AG04449 (cell line): ENCODE results near the gene LEFTY2.

ENCODE experiments used
- CTCF ChIA-PET: fragments of 350-600 bp; formaldehyde crosslinking; extraction: SDS; loops from one replicate; lab custom pipeline; 2021; ENCODE audit warnings: antibody characterized with exemption; lab: Yijun Ruan, JAX
- POLR2A ChIA-PET: fragments of 400-600, 350-600 bp; formaldehyde crosslinking; extraction: SDS; loops from one replicate; lab custom pipeline; 2020; ENCODE audit warnings: antibody characterized with exemption, inconsistent platforms; lab: Yijun Ruan, JAX
- DNase-seq: peaks from one replicate; pipeline ENCODE4 v3.0.0-alpha.2; 2010; ENCODE audit warnings: low read depth, low spot score
- H3K4me3 ChIP-seq: 2 replicates; pipeline ENCODE4 v1.5.1; 2011; ENCODE audit warnings: low read depth, mild to moderate bottlenecking, control low read depth, low read length
- CTCF ChIP-seq: IDR thresholded peaks from one replicate; pipeline ENCODE4 v1.5.1; 2011; ENCODE audit warnings: mild to moderate bottlenecking, moderate library complexity, low read length, control low read depth, inconsistent platforms; ENCODE audit not compliant: insufficient read depth; ENCODE audit errors: missing control alignments

Gene LEFTY2

DNA sequence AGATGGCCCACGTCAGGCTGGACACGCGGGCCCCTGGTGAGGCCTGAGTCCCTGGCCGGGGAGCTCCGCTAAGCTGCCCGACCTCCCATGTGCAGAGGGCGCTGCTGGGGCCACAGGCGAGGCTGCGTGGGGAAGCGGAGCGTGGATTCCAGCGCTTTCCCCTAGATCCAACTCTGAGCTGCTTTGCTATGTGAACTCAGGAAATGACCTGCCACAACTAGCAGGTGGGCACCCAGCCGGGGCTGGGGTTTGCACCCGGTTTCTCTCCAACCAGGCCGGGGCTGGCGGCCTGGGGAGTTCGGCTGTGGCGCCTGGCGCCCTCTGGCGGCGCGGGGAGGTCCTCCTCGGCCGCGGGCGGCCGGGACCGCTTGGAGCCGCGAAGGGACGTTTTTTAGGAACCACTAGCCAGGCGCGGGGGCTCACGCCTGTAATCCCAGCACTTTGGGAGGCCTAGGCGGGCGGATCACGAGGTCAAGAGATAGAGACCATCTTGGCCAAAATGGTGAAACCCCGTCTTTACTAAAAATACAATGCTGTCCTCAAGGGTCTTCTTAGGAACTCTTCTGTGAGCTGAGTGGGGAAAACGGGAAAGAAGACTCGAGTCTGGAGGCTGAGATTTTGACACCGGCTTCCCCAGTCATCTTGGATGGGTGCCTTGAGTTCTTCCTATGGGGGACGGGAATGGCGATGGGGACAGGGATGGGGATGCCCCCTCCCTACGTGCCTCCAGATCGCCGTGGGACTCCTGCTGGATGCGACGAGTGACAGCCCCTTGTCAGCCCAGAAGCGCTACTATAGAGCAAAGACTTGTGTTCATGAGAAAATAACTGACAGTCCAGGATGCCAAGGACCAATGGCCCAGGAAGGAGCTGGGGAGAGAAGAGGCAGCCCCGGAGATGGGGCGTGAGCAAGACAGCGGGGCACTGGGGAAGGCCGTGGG lies 29.6 kb downstream of the LEFTY2 start:
- POLR2A ChIA-PET: interaction anchor here (0.5 to 1.1 kb wide), 2 partner anchors 9 to 347 kb away, joined by 4 read pairs; no protein-coding TSS in a partner anchor
- no peak overlapping the region; the same call in 1 of the 2 replicates for H3K4me3 ChIP-seq
- no peak for DNase-seq
- TF ChIP-seq CTCF: peak; percentile 77
- CTCF ChIA-PET: interaction anchor here (0.6 to 14.9 kb wide), 36 partner anchors 11 to 456 kb away, joined by 3 to 190 read pairs (median 5); partner anchors contain the start of genes EPHX1, LEFTY2, PYCR2 and SRP9

DNA sequence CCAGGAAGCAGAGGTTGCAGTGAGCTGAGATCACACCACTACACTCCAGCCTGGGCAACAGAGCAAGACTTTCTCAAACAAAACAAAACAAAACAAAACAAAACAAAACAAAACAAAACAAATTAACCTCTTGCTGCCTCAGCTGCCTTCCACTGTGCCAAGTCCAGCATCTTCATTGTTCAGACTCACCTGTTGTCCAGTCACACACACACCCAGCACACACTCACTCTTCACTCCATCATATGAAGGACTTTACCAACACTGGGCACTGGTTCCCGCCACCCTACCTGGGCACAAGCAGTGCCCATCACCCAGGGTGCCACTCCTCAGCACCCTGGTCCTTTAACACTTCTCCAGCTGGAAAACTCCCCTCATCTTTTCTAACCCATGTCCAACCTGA lies 31.5 kb downstream of the LEFTY2 start:
- POLR2A ChIA-PET: no interaction called here

GRCh38 chr1:225908773-225909172 lies 32.2 kb downstream of the LEFTY2 start:
- no peak for DNase-seq
- ChIA-PET CTCF (interaction anchor here (0.8 to 14.9 kb wide), 7 partner anchors 8 to 436 kb away, joined by 3 to 190 read pairs (median 6); partner anchors contain the start of genes PYCR2 and TMEM63A), POLR2A (no interaction called here)
- no peak for TF ChIP-seq CTCF
- H3K4me3 ChIP-seq: no peak overlapping the region

More for the DNA sequence above, 31.5 kb downstream of the LEFTY2 start:
- no peak for TF ChIP-seq CTCF
- CTCF ChIA-PET: interaction anchor here (1.6 to 14.9 kb wide), 6 partner anchors 10 to 437 kb away, joined by 6 to 190 read pairs (median 36); partner anchors contain the start of genes PYCR2, SRP9 and TMEM63A
- no peak for DNase-seq
- H3K4me3 ChIP-seq: no peak overlapping the region

- DNase-seq: no peak
- no peak for TF ChIP-seq CTCF
- ChIA-PET POLR2A (no interaction called here), CTCF (interaction anchor here (0.8 to 14.9 kb wide), 6 partner anchors 8 to 435 kb away, joined by 3 to 190 read pairs (median 3); no protein-coding TSS in a partner anchor)
- H3K4me3 ChIP-seq: no peak overlapping the region
These were observed 32.9 kb downstream of the LEFTY2 start for GRCh38 chr1:225908013-225908640.

GRCh38 chr1:225907341-225907740 lies 33.7 kb downstream of the LEFTY2 start:
- TF ChIP-seq CTCF: no peak
- DNase-seq: no peak
- ChIA-PET POLR2A (no interaction called here), CTCF (interaction anchor here (0.6 to 1.5 kb wide), 4 partner anchors 15 to 433 kb away, joined by 3 to 5 read pairs (median 3); no protein-coding TSS in a partner anchor)
- H3K4me3 ChIP-seq: no peak overlapping the region
